Measurements from ENCODE around the gene MYO19.
"Not testable (repeated sequence)": the region's sequence is repeated elsewhere in the genome, so short reads cannot be mapped to it uniquely, and the experiment has no call there.

The MYO19 gene

DNA sequence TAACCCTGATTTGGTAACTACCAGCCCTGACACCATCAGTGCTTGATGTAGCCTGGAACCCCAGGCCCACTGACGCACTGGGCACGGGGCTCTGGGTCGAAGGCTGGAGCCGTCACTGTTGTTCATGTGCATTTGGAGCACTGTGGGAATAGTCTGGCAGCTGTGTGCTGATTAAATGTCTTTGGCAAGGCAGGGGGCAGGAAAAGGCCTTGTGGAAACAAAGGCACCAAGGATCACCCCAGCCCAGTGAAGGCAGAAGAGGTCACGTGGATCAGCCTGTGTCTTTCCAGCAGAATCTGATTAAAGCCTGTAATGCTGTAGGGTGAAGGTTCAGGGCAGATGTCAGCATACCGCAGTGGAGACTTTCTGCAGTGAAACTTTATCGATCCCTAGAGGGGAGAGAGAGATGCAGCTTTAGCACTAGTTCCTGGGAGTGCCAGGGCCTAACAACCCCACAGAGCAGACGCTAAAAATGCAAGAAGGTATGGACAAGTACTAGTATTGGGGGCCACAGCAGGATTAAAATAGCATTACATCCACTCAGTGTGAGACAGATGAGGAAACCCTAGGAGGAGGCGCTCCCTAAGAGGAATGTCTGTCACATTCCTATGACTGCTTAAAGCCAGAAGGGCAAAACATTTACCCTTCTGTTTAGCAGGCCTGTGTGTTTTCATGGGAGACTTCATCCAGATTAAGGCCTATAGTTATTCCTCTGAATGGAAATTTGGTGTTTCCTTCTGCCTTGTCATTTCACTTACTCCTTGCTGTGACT, 38.5 kb downstream of the MYO19 start:
- no peak for DNase-seq

- DNase-seq = no peak
These were observed 39.5 kb downstream of the MYO19 start for GRCh38 chr17:36495076-36495578.

DNA sequence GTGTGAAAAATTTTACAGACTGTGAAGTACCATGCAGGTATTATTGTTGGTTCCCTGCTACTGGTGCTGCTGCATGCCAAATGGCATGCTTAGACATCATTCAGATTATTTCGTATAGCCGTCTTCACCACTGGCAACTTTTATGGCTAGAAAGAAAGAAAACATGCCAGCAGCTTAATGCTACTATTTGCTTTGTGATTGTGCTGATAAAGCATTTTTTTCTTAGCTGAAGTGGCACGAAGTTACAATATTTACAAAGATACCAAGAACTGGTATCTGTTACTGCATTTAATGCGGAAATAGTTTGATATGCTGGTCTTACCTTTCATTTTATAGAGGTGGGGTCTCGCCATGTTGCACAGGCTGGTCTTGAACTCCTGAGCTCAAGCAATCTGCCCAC, 40.0 kb downstream of the MYO19 start:
- DNase-seq = no peak

DNA sequence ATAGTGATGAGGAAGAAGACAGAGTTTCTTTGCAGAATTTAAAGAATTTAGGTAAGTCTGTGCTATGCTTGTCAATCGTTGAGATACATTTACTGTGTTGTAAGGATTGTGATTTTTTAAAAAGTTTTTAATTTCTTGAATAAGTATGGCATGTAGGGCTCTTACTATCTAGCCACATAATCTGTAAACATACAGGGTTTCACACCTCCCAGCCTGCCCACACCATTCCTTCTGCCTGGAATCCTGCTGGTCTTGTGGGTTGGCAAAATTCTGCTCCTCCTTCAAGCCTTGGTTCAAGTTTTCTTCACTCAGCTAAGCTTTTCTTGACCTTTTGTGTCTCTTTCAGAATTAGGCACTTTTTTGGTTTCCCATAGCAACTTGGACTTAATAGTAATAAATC, 40.7 kb downstream of the MYO19 start:
- DNase-seq = no peak

GRCh38 chr17:36486204-36487194, 48.2 kb downstream of the MYO19 start, which contains the start of gene ZNHIT3:
Gene ZNHIT3 (plus strand): TSS chr17:36486681. CDS start chr17:36486700, 19 bp downstream.
- DNase-seq = peak; percentile 86

DNA sequence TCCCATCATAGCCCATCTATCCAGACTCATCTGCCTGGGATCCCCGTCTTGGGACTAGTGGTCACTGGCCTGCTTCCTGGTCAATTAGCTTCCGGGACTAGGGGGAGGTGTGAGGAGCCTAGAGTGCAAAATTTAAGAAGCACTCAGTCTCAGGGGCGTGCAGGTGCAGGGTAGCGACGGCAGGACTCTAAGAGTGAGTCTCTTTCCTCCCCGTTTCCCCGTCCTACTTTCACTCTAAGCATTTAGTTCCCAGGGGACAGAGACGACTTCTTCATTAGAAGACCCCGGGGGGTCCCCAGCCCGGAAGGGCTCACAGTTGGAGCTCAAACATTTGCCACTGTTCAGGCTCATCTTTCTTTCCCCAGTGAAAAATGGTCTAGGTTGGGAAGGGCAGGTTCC, 48.9 kb downstream of the MYO19 start:
- no peak for DNase-seq

GRCh38 chr17:36485027-36485426, 49.6 kb downstream of the MYO19 start:
- DNase-seq = no peak

DNA sequence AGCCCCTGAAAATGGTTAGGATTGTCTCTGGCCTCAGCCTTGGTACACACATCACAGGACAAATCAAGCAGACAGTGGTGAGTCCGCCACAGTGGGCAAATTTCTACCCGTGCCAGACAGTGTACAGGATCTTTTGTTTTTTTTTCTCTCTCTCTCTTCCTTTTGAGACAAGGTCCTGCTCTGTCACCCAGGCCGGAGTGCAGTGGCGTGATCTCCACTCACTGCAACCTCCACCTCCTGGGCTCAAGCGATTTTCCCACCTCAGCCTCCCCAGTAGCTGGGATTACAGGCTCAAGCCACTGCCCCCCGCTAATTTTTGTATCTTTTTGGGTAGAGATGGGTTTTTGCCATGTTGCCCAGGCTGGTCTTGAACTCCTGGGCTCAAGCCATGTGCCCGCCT, 50.6 kb downstream of the MYO19 start:
- not testable (repeated sequence) for DNase-seq

DNA sequence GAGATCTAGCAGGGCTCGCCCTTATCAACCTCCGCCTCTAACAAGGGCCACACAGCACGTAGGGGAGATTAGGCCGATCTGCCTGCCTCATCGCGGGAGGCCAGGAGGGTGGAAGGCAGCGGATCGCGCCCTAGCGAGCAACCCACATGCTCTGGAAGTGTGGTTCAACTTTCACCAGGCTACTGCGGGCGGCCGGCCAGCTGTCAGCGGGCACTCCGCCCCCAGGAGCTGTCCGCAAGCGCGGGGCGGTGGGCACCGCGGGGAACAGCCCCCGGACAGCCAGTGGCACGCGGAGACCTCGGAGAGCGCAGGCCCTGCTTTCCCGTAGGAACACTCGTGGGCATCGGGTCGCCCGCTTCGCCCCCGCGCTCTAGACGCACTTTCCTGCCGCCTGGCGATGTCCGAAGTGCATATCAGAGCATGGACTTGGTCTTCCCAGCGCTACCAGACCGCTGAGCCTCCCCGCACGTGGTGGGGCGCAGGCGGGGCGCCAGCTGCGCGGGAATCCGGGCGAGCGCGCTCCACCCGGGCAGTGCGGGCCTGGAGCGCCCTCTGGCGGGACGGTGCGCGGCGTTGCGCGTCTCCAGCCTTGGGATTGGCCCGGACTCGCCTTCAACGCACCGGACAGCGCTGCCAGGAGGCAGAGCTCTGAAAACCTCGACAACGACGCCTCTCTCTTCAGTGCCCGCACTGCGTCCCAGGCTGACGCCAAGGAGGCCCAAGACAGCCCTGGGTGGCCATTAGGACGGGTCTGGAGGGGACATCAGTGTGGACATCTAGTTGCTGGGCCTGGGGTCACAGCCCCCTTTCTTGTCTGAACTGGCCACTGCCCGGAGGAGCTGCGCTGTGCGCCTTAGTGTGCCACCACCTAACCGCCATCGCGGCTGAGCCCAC, 51.8 kb downstream of the MYO19 start:
- DNase-seq = peak; percentile 84

DNA sequence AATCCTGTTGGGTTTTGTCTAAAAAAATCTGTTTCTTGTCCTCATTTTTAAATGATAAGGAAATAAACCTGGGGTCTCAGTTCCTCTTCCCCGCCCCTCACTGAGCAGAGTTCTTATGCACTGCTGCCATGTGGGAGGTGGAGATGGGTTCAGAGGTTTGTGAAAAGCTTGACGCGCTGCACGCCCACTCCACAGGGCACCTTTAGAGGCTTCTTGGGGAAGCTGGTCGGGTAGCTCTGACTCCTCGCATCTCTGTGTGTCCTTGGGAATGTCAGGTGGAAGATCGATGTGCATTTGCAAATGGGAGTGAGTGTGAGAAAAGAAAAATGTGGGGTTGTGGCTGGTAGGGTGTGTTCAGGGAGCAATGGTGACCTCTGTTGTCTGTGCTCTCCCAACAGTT, 52.8 kb downstream of the MYO19 start:
- DNase-seq = no peak

DNA sequence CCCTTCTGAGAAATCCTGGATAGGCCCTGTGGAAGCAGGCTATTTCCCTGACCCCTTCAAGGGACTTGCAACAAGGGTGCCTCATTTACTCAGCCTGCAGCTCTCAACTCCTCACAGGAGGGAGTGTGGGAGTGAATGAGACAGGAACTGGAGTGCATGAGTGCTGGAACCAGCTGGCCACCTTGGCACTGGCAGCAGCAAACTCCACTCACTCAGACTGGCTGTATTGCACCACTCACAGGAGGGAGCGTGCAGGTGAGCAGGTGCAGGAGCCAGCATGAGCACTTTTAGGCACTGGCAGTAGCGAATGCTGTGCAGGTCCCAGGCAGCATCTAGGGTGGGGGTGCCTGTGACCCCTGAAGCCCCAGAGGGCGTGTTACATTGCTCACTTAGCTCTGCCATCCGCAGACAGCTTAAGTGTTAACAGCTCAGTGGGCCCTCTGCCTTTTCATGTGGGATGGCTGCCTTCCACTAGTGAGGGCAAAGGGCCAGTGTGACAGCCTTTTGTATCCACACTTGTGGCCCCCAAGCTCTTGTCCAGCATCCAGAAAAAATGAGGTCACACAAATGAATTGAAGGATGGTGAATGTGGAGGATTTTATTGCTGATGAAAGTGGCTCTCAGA, 59.2 kb downstream of the MYO19 start:
- no peak for DNase-seq

GRCh38 chr17:36474571-36474970, 60.1 kb downstream of the MYO19 start:
- no peak for DNase-seq

- no peak for DNase-seq
These were observed 64.2 kb downstream of the MYO19 start for GRCh38 chr17:36470499-36470898.

DNA sequence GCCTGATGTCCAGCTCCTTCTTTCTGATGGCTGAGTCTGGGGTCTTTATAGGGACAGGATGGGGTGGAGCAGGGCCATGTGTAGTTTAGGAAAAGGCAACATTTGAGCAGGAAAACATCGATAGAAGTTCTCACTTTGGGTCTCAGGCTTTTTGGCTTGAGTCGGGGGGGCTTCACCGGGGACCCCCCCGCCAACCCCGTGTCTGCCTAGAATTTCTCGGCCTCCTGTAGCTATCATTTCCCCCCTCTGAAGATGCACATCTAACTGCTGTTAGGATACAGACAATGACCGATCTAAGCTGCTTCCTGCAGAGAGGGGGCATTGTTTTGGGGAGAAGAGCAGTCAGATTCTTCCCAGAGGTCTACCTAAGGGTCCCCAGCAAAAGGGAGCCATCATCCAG, 64.9 kb downstream of the MYO19 start:
- DNase-seq = no peak

DNA sequence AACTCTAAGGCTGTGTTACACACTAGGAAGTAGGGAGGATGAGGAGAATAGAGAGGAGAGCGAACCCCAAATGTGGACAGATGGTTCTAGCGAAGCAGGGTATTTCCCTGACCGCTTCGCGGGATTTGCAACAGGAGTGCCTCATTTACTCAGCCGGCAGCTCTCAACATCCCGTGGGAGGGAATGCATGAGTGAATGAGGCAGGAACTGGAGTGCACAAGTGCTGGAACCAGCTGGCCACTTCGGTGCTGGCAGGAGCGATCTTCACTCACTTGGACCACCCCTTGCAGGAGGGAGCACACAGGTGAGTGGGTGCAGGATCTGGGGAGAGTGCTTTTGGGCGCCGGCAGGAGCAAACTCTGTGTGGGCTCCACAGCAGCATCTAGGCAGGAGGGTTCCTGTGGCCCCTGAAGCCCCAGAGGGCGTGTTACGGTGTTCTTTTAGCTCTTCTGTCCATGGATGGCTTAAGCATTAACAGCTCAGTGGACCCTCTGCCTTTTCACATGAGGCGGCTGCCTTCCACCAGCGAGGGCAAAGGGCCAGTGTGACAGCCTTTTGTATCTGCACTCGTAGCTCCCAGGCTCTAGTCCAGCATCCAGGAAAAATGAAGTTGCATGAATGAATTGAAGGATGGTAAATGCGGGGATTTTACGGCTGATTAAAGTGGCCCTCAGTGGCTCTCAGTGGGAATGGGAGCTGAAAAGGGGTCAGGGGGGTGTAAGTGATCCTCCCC, 65.6 kb downstream of the MYO19 start:
- DNase-seq = no peak

DNA sequence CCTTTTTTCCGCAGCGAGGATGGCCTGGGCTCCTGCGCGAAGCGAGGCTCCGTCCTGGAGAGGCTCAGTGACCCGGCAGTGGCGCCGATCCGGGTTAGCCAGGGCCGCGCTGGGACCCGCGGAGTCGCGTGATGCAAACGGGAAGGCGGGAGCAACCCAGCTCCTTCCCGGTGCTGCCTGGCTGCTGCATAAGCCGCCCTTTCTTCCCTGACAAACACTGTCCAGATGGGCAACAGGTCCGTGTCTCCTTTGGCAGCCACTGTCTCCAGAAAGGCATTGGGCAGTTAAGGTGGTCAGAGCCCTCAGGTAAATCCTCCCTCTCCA, 69.9 kb downstream of the MYO19 start:
- DNase-seq = no peak

GRCh38 chr17:36463916-36464764, 70.5 kb downstream of the MYO19 start:
- peak; percentile 29 for DNase-seq

DNA sequence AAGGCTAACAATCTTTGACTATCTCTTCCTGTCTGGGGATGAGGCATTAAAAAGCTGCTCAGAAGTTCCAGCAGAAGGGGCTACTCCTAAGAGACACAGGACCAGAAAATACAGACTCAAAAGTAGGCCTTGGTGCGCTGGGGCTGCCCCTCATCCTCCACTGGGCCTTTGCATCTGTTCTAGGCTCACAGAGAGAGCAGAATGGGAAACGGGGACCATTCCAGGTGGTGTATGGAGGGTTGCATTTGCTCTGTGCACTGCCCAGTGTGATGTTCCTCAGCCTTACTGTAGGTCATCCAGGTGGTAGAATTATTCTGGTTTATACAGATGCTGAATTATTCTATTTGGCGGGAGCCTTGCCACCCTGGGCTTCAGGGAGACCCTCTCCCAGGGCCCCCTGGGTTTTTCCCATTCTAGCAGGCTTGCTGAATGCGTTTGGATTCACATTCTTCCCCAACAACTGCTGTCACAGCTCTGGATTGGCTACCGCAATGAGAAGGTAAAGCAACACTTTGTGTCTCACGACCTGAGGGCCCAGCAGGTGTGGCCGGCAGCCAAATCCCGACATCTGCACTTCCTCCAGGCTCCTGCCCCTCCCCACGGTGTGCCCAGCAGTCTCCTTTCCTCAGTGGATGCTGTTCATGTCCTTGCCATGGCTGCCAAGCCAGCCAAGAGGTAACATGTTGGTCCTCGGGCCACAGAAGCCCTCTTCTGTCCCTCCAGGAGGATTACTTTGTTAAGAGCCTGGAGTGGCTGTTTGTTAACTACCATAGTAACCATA, 73.1 kb downstream of the MYO19 start:
- DNase-seq = no peak

- no peak for DNase-seq
These were observed 74.3 kb downstream of the MYO19 start for GRCh38 chr17:36460265-36460937.

Data from activated CD8-positive, alpha-beta memory T cell treated with anti-CD3 and anti-CD28 coated beads, Interleukin-2, amount 50 U/mL, for 4 hours (primary cell).